ENCODE results near the gene IMPDH1. TPM values are rescaled to one million over a fixed set of nuclear protein-coding genes. Genes with fewer than 3 reads are reported as not detected.

Gene IMPDH1
- total and polyA plus RNA-seq, 2 donors (not counting 1 experiment from before 2014, with no cell fraction given), result 54.9 to 90.6 TPM

DNA sequence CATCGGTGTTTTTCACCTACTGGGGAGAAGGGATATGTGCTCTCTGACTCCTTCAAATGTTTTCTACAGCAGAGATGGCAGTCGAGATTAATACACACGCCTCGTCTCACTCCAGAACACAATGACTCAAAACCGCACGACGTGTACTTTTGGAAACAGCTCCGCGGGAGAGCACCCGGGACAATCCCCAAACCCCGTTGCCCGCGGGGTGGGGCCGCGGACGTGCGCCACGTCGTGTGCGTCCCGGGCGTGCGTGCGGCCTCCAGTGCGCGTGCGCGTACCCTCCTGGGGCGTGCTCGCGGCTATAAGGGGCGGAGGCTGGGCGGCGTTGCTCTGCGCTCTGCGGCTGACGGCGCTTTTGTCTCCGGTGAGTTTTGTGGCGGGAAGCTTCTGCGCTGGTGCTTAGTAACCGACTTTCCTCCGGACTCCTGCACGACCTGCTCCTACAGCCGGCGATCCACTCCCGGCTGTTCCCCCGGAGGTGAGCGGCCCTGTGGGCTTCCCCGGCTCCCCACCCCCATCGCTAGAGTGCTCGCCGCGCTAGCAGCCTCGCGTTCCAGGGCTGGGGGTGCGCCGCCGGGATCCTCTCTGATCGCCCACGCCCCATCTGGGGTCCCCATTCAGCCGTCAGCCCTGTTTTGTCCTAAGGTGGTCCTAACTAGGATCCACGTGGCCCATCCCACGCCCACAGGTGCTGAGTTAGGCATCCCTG lies 45.9 kb upstream of the IMPDH1 start, which contains the start of gene HILPDA:
HILPDA (plus strand) TSS at position 336 of the 712 bp plus-strand sequence. CDS start 1,391 bp downstream, outside the sequence.
- Histone ChIP-seq H3K27me3 (replicated peaks in 1 of 4; ENCODE audit: control extremely low read depth in 1 of 4, control insufficient read depth in 3 of 4, insufficient read depth in 4 of 4, low read length in 3 of 4) (no peaks in the 10 kb centered on the region), H4K20me1 (ENCODE audit: control insufficient read depth, insufficient read depth, low read length, poor library complexity, severe bottlenecking) (peaks cover 11% of the 10 kb centered on the region), H3K27ac (ENCODE audit: low read length in 2 of 2) (peak within 1 kb of the TSS; percentile 88 to 93), H3K79me2 (ENCODE audit: control insufficient read depth, insufficient read depth, low read length) (peaks cover 18% of the 10 kb centered on the region), H3K4me2 (replicated peaks; ENCODE audit: low read depth, low read length, poor library complexity, severe bottlenecking) (peak within 1 kb of the TSS; percentile 94), H3K4me3 (ENCODE audit: control extremely low read depth in 1 of 5, extremely low read depth in 1 of 5, insufficient read depth in 1 of 5, low read depth in 2 of 5, low read length in 4 of 5) (peak within 1 kb of the TSS; percentile 62 to 87 (median 82)), H3K9ac (ENCODE audit: low read length) (peak within 1 kb of the TSS; percentile 78), H3K4me1 (ENCODE audit: control insufficient read depth in 2 of 2, insufficient read depth in 2 of 2, low read length in 2 of 2) (peaks cover 22 to 24% of the 10 kb centered on the region in 2 donors), H3K36me3 (replicated peaks in 1 of 2; ENCODE audit: control extremely low read depth in 1 of 2, control insufficient read depth in 1 of 2, extremely low read depth in 1 of 2, insufficient read depth in 2 of 2, low read length in 1 of 2) (no peaks in the 10 kb centered on the region), H3K9me3 (ENCODE audit: control extremely low read depth in 1 of 3, control insufficient read depth in 2 of 3, insufficient read depth in 1 of 3, low read length in 2 of 3) (no peaks in the 10 kb centered on the region), H2AFZ (ENCODE audit: insufficient read depth, low read depth, low read length, poor library complexity, severe bottlenecking) (peak within 1 kb of the TSS; percentile 93)
- H3K27me3 Mint-ChIP-seq, result no peaks in the 10 kb centered on the region
- H3K4me1 Mint-ChIP-seq, result peaks cover 26% of the 10 kb centered on the region
- under 1% methylated on average over 64 of the region's 64 CpGs for WGBS (ENCODE audit: insufficient coverage)
- peak within 1 kb of the TSS; percentile 96 for H3K4me3 Mint-ChIP-seq
- ATAC-seq (ENCODE audit: low read depth), result peak; percentile 91
- CTCF ChIA-PET, result interaction anchor here (0.6 to 7.8 kb wide), 10 partner anchors 11 to 112 kb away, joined by 3 to 141 read pairs (median 6); partner anchors contain the start of gene RBM28
- no peaks in the 10 kb centered on the region for H3K9me3 Mint-ChIP-seq (ENCODE audit: insufficient read depth)
- TF ChIP-seq EZH2 (IDR thresholded peaks at IDR 0.05; ENCODE audit: borderline replicate concordance, insufficient read depth, low read depth, low read length, poor library complexity, severe bottlenecking), result no peak
- TF ChIP-seq CTCF (IDR thresholded peaks at IDR 0.05), result no peak
- peak; percentile 97 for DNase-seq
- POLR2A ChIA-PET, result interaction anchor here (0.5 to 1.2 kb wide), 5 partner anchors 17 to 121 kb away, joined by 3 to 8 read pairs (median 4); no protein-coding TSS in a partner anchor
- peak within 1 kb of the TSS; percentile 99 for H3K27ac Mint-ChIP-seq
- intact Hi-C loops (cut with micrococcal nuclease), result loop anchor here (1.0 to 10.0 kb wide), 6 partner anchors 18 to 279 kb away; partner anchors contain the start of genes CALU and RBM28

Measured in B cell (primary cell).